GM19324 (cell line): ENCODE results near the gene SPDYE2B.
"Not testable (repeated sequence)": the region's sequence is repeated elsewhere in the genome, so short reads cannot be mapped to it uniquely, and the experiment has no call there.

Experiments
- ATAC-seq: cut with Tn5 transposase; IDR thresholded peaks from one replicate; pipeline ENCODE4 v1.9.1; 2021; ENCODE audit warnings: mild to moderate bottlenecking, moderate library complexity; ENCODE audit not compliant: unreplicated experiment, low FRiP score

The SPDYE2B gene

DNA sequence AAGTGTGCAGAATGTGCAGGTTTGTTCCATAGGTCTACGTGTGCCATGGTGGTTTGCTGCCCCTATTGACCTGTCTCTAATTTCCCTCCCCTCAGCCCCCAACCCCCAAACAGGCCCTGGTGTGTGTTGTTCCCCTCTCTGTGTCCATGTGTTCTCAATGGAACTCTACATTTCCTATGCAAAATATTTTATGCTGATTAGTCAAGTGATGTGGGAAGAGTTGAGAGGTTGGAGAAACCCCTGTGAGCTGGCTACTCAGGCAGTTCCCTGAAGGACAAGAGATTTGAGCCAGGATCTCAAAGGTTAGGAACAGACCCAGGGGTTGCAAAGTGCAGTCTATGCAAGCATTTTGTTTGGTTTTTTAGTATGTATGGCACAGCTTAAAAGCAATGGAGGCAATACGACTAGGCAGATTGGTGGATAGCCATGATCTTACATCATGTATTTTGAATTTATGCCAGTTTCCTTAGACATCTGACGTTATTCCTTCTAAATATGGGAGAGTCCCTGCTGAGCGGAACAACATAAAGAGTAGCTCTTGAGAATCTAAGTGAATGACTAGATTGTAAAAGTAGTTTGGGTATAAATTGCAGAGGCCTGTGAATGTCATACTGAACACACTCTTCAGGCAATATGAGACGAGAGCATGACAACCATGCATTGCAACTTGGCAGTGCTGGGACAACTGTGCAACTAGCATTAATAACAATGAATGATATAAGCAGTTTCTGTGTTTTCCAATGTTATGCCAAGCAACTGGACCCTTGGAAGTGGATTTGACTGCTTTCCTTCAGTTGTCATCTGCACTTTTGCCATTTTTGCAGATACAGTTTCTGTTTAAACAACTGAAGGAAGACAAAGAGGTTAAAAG, 47.8 kb downstream of the SPDYE2B start:
- ATAC-seq, result not testable (repeated sequence)

DNA sequence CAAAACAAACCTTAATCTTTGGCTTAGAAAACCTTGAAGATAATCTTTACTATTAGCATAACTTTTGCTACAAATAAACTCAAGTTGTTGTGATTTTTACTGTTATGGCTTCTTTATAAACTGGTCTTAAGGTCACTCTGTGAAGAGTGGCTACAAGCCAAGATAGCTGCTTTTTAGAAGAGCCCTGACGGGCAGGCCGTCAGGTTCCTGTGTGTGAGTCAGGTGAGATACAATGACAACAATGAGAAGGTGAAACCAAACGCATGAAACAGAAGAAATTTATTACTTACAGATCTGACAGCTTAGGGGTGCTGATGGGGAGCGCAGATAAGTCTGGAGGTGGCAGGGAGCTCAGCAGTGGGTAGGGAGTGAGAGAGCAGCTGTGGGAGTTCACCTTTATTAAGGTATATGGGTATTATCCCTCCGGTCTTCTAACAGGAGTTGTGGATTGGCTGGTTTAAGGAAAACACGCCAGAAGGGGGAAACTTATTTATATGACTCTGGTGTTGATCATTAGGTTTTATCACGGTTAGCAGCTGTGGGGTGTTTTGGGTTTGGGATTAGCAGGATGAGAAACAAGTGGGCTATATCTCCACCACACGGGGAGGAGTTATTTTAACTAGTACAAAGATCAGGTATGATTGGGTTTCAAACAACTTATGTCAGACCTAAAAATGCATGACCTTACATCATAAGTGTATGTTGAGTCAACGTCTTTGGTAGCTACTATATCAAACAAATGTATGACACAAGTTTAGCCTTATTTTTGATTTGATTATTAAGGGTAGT, 49.0 kb downstream of the SPDYE2B start:
- ATAC-seq, result not testable (repeated sequence)
